Breast epithelium (tissue), 4 donors: ENCODE data around the gene UBE3D. TPM values are rescaled to one million over a fixed set of nuclear protein-coding genes. Genes with fewer than 3 reads are reported as not detected.
"Not testable (repeated sequence)": the region's sequence is repeated elsewhere in the genome, so short reads cannot be mapped to it uniquely, and the experiment has no call there.

Experiments
- DNase-seq, 2 donors: peaks; one replicate each; pipeline ENCODE4 v3.0.0-alpha.2; 2019; ENCODE audit warnings: low spot score in 2 of 2
- H3K27ac ChIP-seq, 2 donors: fragments of 200-600 bp; sonication (generic) in 1 of 2; one replicate each; pipeline ENCODE4 v1.5.1; 2016 to 2019; ENCODE audit warnings: mild to moderate bottlenecking in 1 of 2
- H3K27me3 ChIP-seq, 2 donors: fragments of 200-600 bp; sonication (generic) in 1 of 2; one replicate each; pipeline versions ENCODE4 v1.5.1 to v1.6.0; 2017 to 2019; ENCODE audit warnings: control low read depth in 1 of 2, mild to moderate bottlenecking in 1 of 2
- H3K36me3 ChIP-seq: fragments of 200-600 bp; one replicate; pipeline ENCODE4 v1.5.1; 2019
- H3K4me1 ChIP-seq, 2 donors: fragments of 200-600 bp; sonication (generic); one replicate each; pipeline ENCODE4 v1.5.1; 2016 to 2019; ENCODE audit warnings: control low read depth in 1 of 2
- H3K4me3 ChIP-seq, 3 donors: fragments of 200-600 bp; sonication (generic); 1 replicate in 2 of 3; 2 replicates in 1 of 3; pipeline ENCODE4 v1.5.1; 2016 to 2019; ENCODE audit warnings: mild to moderate bottlenecking in 3 of 3, moderate library complexity in 2 of 3
- H3K9me3 ChIP-seq, 2 donors: fragments of 200-600 bp; sonication (generic) in 1 of 2; one replicate each; pipeline ENCODE4 v1.5.1; 2016 to 2019; ENCODE audit warnings: control low read depth in 1 of 2
- CTCF ChIP-seq, 3 donors: fragments of 450-650 bp; IDR thresholded peaks; one replicate each; pipeline ENCODE4 v1.5.1; 2016 to 2017; ENCODE audit warnings: antibody characterized with exemption in 3 of 3, mild to moderate bottlenecking in 3 of 3, moderate library complexity in 3 of 3
- POLR2A ChIP-seq: fragments of 450-650 bp; IDR thresholded peaks from one replicate; pipeline ENCODE4 v1.6.1; 2016; ENCODE audit warnings: antibody characterized with exemption, mild to moderate bottlenecking, moderate library complexity
- POLR2AphosphoS5 ChIP-seq, 3 donors: sonication (generic); formaldehyde crosslinking; IDR thresholded peaks; one replicate each; pipeline ENCODE4 v1.6.1; 2017; ENCODE audit warnings: antibody characterized with exemption in 3 of 3
- intact Hi-C: fragments of 100-400 bp; cut with DNase I; formaldehyde crosslinking; loops from one replicate; pipeline ENCODE4 v1.15.1; 2023; ENCODE audit warnings: low total_unique reads
- total RNA-seq, 3 donors: library from RNA; depleted of rRNA; stranded (reverse); fragments of >200 nt; gene quantifications; one replicate each; pipeline ENCODE4 v1.1.0, GENCODE V29; 2016

UBE3D gene
- total RNA-seq, 3 donors from 2014 or later: 8.8 to 14.7 (median 13.5) TPM

GRCh38 chr6:82904257-82904656 is 161.4 kb downstream of the UBE3D start:
- H3K27me3 ChIP-seq: no peaks in the 10 kb centered on the region
- H3K9me3 ChIP-seq: no peaks in the 10 kb centered on the region
- H3K4me3 ChIP-seq: no peak overlapping the region
- H3K36me3 ChIP-seq: no peaks in the 10 kb centered on the region
- no peak for DNase-seq
- no peaks in the 10 kb centered on the region for H3K4me1 ChIP-seq
- H3K27ac ChIP-seq: no peak overlapping the region
- TF ChIP-seq CTCF (IDR thresholded peaks at IDR 0.05): no peak
- no peak for TF ChIP-seq POLR2A
- no peak for TF ChIP-seq POLR2AphosphoS5 (IDR thresholded peaks at IDR 0.05)
- intact Hi-C loops: no loop called here

GRCh38 chr6:82902290-82902689 is 163.4 kb downstream of the UBE3D start:
- no peaks in the 10 kb centered on the region for H3K4me1 ChIP-seq
- no peak overlapping the region for H3K27ac ChIP-seq
- no peak for DNase-seq
- H3K4me3 ChIP-seq: no peak overlapping the region
- H3K36me3 ChIP-seq: no peaks in the 10 kb centered on the region
- intact Hi-C loops: no loop called here
- H3K27me3 ChIP-seq: no peaks in the 10 kb centered on the region
- no peaks in the 10 kb centered on the region for H3K9me3 ChIP-seq
- TF ChIP-seq POLR2AphosphoS5 (IDR thresholded peaks at IDR 0.05) (no peak), CTCF (IDR thresholded peaks at IDR 0.05) (no peak), POLR2A (no peak)

GRCh38 chr6:82894653-82895259 is 170.9 kb downstream of the UBE3D start:
- intact Hi-C loops: no loop called here
- DNase-seq: no peak
- Histone ChIP-seq H3K4me3 (no peak overlapping the region), H3K36me3 (no peaks in the 10 kb centered on the region), H3K4me1 (no peaks in the 10 kb centered on the region), H3K27me3 (no peaks in the 10 kb centered on the region), H3K27ac (no peak overlapping the region), H3K9me3 (no peaks in the 10 kb centered on the region)
- TF ChIP-seq POLR2AphosphoS5 (IDR thresholded peaks at IDR 0.05) (no peak), POLR2A (no peak), CTCF (IDR thresholded peaks at IDR 0.05) (no peak)

- TF ChIP-seq CTCF (IDR thresholded peaks at IDR 0.05) (no peak), POLR2AphosphoS5 (IDR thresholded peaks at IDR 0.05) (no peak), POLR2A (no peak)
- no peaks in the 10 kb centered on the region for H3K9me3 ChIP-seq
- intact Hi-C loops: no loop called here
- no peaks in the 10 kb centered on the region for H3K27me3 ChIP-seq
- no peak overlapping the region for H3K27ac ChIP-seq
- H3K4me1 ChIP-seq: no peaks in the 10 kb centered on the region
- H3K4me3 ChIP-seq: no peak overlapping the region
- DNase-seq: no peak
- no peaks in the 10 kb centered on the region for H3K36me3 ChIP-seq
Measured at GRCh38 chr6:82893889-82894652, 171.6 kb downstream of the UBE3D start.

GRCh38 chr6:82891503-82891902 is 174.1 kb downstream of the UBE3D start:
- H3K27me3 ChIP-seq, H3K27ac ChIP-seq, H3K4me3 ChIP-seq, H3K4me1 ChIP-seq, H3K9me3 ChIP-seq, H3K36me3 ChIP-seq, DNase-seq, intact Hi-C loops: not testable (repeated sequence)
